Ishikawa (cell line): Measurements from ENCODE around the gene MAGEB1.

Source experiments
- CEBPB ChIP-seq: IDR thresholded peaks from 2 replicates; pipeline ENCODE4 v1.6.1; 2012
- EGR1 ChIP-seq: IDR thresholded peaks from 2 replicates; pipeline ENCODE4 v1.6.1; 2012
- EP300 ChIP-seq: IDR thresholded peaks from 2 replicates; pipeline ENCODE4 v1.6.1; 2012; ENCODE audit warnings: borderline replicate concordance
- FOXM1 ChIP-seq: IDR thresholded peaks from 2 replicates; pipeline ENCODE4 v1.6.1; 2012; ENCODE audit warnings: low read depth, borderline replicate concordance
- MAX ChIP-seq: IDR thresholded peaks from 2 replicates; pipeline ENCODE4 v1.6.1; 2012
- NFIC ChIP-seq: IDR thresholded peaks from 2 replicates; pipeline ENCODE4 v1.6.1; 2012
- RAD21 ChIP-seq: IDR thresholded peaks from 2 replicates; pipeline ENCODE4 v1.6.1; 2012; ENCODE audit warnings: low read depth
- REST ChIP-seq: IDR thresholded peaks from 2 replicates; pipeline ENCODE4 v1.6.1; 2012; ENCODE audit warnings: low read depth, mild to moderate bottlenecking
- TAF1 ChIP-seq: IDR thresholded peaks from 2 replicates; pipeline ENCODE4 v1.6.1; 2012; ENCODE audit warnings: low read depth, mild to moderate bottlenecking
- USF1 ChIP-seq: IDR thresholded peaks from 2 replicates; pipeline ENCODE4 v1.6.1; 2012
- YY1 ChIP-seq: IDR thresholded peaks from 2 replicates; pipeline ENCODE4 v1.6.1; 2012; ENCODE audit warnings: low read depth

GRCh38 chrX:30212172-30212571 lies 34.8 kb upstream of the MAGEB1 start:
- TF ChIP-seq MAX, result no peak
- no peak for TF ChIP-seq TAF1
- TF ChIP-seq USF1, result no peak
- TF ChIP-seq NFIC, result no peak
- TF ChIP-seq FOXM1, result no peak
- no peak for TF ChIP-seq CEBPB
- no peak for TF ChIP-seq YY1
- no peak for TF ChIP-seq RAD21
- TF ChIP-seq EGR1, result no peak
- TF ChIP-seq EP300, result no peak
- no peak for TF ChIP-seq REST
